ENCODE measurements around the gene CORO2A.

DNA sequence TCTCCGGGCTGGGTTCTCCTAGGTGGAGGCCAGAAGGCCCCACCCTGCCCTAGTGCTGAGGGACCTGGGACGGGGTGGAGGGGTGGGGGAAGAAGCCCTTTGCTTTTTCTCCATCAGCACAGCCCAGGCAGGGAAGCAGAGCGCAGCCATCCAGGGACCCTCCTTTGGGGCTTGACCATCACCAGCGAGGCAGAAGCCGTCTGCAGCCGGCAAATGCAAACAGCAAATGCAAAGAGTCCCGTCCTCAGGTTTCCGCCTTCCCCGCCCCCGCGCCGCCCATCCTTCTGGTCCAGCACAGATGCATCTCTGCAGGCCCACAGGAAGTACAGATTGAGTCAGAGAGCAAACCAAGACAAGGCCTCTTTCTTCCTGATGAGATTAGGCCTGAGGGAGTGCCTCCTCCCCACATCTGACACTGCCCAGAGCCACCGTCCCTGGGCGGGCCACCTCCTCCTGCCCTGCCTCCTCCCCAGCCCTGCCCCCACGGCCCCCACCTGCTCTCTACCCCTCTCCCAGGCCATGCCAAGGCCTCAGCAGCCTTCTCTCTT is 23.4 kb downstream of the CORO2A start:
- TF ChIP-seq EZH2 (IDR thresholded peaks at IDR 0.05) (no peak), POLR2AphosphoS5 (IDR thresholded peaks at IDR 0.05; ENCODE audit: borderline replicate concordance, low read depth, low read length) (no peak)

All from SK-N-MC (cell line).